Gastrocnemius medialis (tissue), 4 donors: ENCODE data around the gene PXDN. TPM values are rescaled to one million over a fixed set of nuclear protein-coding genes. Genes with fewer than 3 reads are reported as not detected.

Source experiments
- ATAC-seq, 2 donors: fragments of 150-250 bp; one replicate each; pipeline ENCODE4 v1.9.1; 2016
- DNase-seq, 2 donors: peaks; one replicate each; pipeline ENCODE4 v3.0.0-alpha.2; 2019
- H3K27ac ChIP-seq, 4 donors: fragments of 200-600 bp; sonication (generic); 1 replicate in 1 of 4; 2 replicates in 3 of 4; pipeline ENCODE4 v1.5.1; 2016 to 2018; ENCODE audit warnings: mild to moderate bottlenecking in 2 of 4, moderate library complexity in 1 of 4
- H3K27me3 ChIP-seq, 3 donors: fragments of 200-600 bp; sonication (generic) in 2 of 3; 1 replicate in 1 of 3; 2 replicates in 2 of 3; pipeline versions ENCODE4 v1.5.1 to v1.6.0; 2016 to 2019; ENCODE audit warnings: mild to moderate bottlenecking in 1 of 3, moderate library complexity in 1 of 3
- H3K36me3 ChIP-seq, 2 donors: fragments of 200-600 bp; sonication (generic) in 1 of 2; one replicate each; pipeline ENCODE4 v1.5.1; 2017 to 2018
- H3K4me1 ChIP-seq, 2 donors: fragments of 200-600 bp; sonication (generic) in 1 of 2; one replicate each; pipeline ENCODE4 v1.5.1; 2016 to 2017; ENCODE audit warnings: mild to moderate bottlenecking in 2 of 2
- H3K4me3 ChIP-seq, 4 donors: fragments of 200-600 bp; sonication (generic) in 3 of 4; 1 replicate in 1 of 4; 2 replicates in 3 of 4; pipeline ENCODE4 v1.5.1; 2016 to 2019; ENCODE audit warnings: mild to moderate bottlenecking in 2 of 4
- H3K9me3 ChIP-seq, 3 donors: fragments of 200-600 bp; sonication (generic) in 2 of 3; 1 replicate in 1 of 3; 2 replicates in 2 of 3; pipeline ENCODE4 v1.5.1; 2016 to 2019
- CTCF ChIP-seq, 5 experiments: fragments of 450-650 bp in 3 of 5; fragments of 200-600 bp in 2 of 5; sonication (generic) in 2 of 5; IDR thresholded peaks in 4 of 5; conservative IDR thresholded peaks in 1 of 5; 1 replicate in 4 of 5; 2 replicates in 1 of 5; pipeline ENCODE4 v1.5.1; 2016 to 2019; ENCODE audit warnings: antibody characterized with exemption in 5 of 5, mild to moderate bottlenecking in 3 of 5, moderate library complexity in 3 of 5
- POLR2A ChIP-seq, 2 donors: fragments of 450-650 bp; IDR thresholded peaks; one replicate each; pipeline ENCODE4 v1.6.1; 2017; ENCODE audit warnings: antibody characterized with exemption in 2 of 2, mild to moderate bottlenecking in 2 of 2, moderate library complexity in 2 of 2
- in situ Hi-C, 4 donors: fragments of 200-750 bp; cut with MboI; loops; one replicate each; pipeline versions ENCODE4 v1.15.0 to v1.8.0; 2017; ENCODE audit warnings: low sequenced_read_pairs in 4 of 4
- intact Hi-C: fragments of 100-400 bp; cut with DNase I; formaldehyde crosslinking; loops from one replicate; pipeline ENCODE4 v1.15.1; 2023; ENCODE audit warnings: low total_unique reads
- total RNA-seq, 4 donors: library from RNA; depleted of rRNA; stranded (reverse); fragments of >200 nt; gene quantifications; one replicate each; pipeline versions ENCODE4 v1.1.0 to v1.2.3, GENCODE V29; 2016

PXDN gene
- total RNA-seq, 4 donors from 2014 or later: 7.8 to 13.4 (median 10.3) TPM

- DNase-seq: no peak
- H3K9me3 ChIP-seq: no peaks in the 10 kb centered on the region
- H3K36me3 ChIP-seq: no peaks in the 10 kb centered on the region
- in situ Hi-C loops: no loop called here
- no peaks in the 10 kb centered on the region for H3K4me1 ChIP-seq
- peak overlapping the region in 3 of 4 donors; percentile 20 to 54 (median 35) for H3K27ac ChIP-seq
- H3K4me3 ChIP-seq: no peak overlapping the region
- peaks cover 0 to 9% (median 5%) of the 10 kb centered on the region in 3 donors for H3K27me3 ChIP-seq
- TF ChIP-seq CTCF (IDR thresholded peaks at IDR 0.05 in 4 of 5, conservative IDR thresholded peaks at IDR 0.05 in 1 of 5): no peak
- no peak for TF ChIP-seq POLR2A (IDR thresholded peaks at IDR 0.05)
- no peak for ATAC-seq
- intact Hi-C loops: loop anchor here (2.0 to 10.0 kb wide), 4 partner anchors 40 to 163 kb away; no protein-coding TSS in a partner anchor
Observed at GRCh38 chr2:1652034-1652790, 92.1 kb downstream of the PXDN start.

- no peak for ATAC-seq
- H3K36me3 ChIP-seq: no peaks in the 10 kb centered on the region
- no peak overlapping the region for H3K27ac ChIP-seq
- intact Hi-C loops (loop anchor here (2.0 to 10.0 kb wide), 4 partner anchors 41 to 163 kb away; no protein-coding TSS in a partner anchor), in situ Hi-C loops (no loop called here)
- TF ChIP-seq CTCF (IDR thresholded peaks at IDR 0.05 in 4 of 5, conservative IDR thresholded peaks at IDR 0.05 in 1 of 5) (no peak), POLR2A (IDR thresholded peaks at IDR 0.05) (no peak)
- H3K9me3 ChIP-seq: no peaks in the 10 kb centered on the region
- DNase-seq: no peak
- H3K4me3 ChIP-seq: no peak overlapping the region
- H3K27me3 ChIP-seq: peaks cover 0 to 9% (median 5%) of the 10 kb centered on the region in 3 donors
- H3K4me1 ChIP-seq: no peaks in the 10 kb centered on the region
Observed at GRCh38 chr2:1651121-1652033, 92.9 kb downstream of the PXDN start.

GRCh38 chr2:1650085-1650872 lies 94.0 kb downstream of the PXDN start:
- peaks cover 0 to 9% (median 5%) of the 10 kb centered on the region in 3 donors for H3K27me3 ChIP-seq
- no peak for TF ChIP-seq CTCF (IDR thresholded peaks at IDR 0.05 in 4 of 5, conservative IDR thresholded peaks at IDR 0.05 in 1 of 5)
- no peaks in the 10 kb centered on the region for H3K4me1 ChIP-seq
- no peak overlapping the region for H3K4me3 ChIP-seq
- in situ Hi-C loops: no loop called here
- ATAC-seq (no peak), DNase-seq (no peak)
- H3K36me3 ChIP-seq: no peaks in the 10 kb centered on the region
- H3K9me3 ChIP-seq: no peaks in the 10 kb centered on the region
- intact Hi-C loops: loop anchor here (5.0 to 10.0 kb wide), 3 partner anchors 42 to 165 kb away; no protein-coding TSS in a partner anchor
- no peak overlapping the region for H3K27ac ChIP-seq
